NCI-H2029 (cell line): ENCODE measurements around the gene BICD2.

ENCODE experiments used
- DNase-seq: peaks from one replicate; lab custom pipeline; 2025; lab: John Stamatoyannopoulos, UW

Gene BICD2

DNA sequence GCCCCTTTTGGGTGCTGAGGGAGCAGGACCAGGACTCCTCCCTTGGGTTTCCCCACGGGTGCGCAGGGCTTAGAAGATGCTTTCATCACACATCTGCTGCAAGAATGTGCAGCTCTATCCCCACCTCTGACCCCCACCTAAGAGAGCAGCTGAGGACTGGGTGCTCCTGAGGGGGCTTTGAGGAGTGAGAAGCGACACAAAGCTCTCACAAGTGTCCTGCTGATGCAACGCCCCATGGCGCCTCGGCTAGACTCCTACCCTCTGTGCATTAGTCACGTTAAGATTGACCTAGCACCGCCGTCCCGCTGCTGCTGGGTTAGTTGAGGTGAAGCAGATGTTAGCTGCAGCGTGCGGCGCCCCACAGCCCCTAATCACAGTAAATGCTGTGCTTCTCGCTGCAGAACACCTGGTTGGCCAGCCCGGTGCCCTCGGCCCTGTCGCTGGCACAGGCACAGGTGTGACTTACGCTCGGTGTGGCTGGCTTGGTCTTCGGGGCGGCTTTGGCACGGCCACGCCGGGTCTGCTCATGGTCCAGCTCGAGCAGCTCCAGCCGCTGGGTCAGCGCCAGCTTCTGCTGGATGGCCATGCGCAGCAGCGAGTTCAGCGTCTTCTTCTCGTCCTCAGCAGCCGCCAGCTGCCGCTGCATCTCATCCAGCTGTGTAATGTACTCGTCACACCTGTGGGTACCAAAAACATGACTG is 49.7 kb downstream of the BICD2 start:
- DNase-seq = no peak

DNA sequence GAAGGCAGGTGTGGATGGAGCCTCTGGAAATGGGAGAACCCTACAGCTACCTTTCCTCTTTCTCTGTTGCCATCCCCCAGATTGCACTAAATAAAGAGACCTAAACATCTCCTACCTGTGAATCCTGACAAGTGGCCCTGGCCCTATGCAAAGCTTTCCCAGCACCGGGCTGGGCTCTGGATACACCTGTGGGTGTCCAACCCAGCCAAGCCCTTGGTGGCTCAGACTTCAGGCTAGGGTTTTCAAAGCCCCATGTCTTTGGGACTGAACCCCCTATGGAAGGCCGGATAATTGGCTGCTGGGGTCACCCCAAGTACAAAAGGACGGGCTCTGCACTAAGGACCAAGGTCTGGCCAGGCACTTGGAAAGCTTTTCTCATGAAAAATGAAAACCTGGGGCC is 50.6 kb downstream of the BICD2 start:
- DNase-seq = no peak

DNA sequence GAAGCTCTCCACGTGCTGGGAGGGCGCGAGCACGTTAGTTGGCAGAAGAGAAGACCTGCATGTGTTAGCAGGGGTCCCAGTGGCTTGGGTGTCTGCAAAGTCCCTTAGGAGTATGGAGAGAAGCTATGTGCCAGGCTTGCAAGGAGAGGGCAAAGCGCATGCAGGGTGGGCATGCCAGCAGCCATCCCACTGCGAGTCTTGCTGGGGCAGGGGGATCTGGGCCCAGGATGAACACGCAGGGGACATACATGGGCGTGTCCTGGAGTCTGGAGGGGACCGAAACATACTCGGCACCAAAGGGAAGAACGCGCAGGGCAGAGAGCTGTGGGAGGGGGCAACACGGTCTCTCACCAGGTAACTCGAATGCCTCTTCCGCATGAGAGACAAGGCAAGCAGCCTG is 51.1 kb downstream of the BICD2 start:
- DNase-seq = no peak

DNA sequence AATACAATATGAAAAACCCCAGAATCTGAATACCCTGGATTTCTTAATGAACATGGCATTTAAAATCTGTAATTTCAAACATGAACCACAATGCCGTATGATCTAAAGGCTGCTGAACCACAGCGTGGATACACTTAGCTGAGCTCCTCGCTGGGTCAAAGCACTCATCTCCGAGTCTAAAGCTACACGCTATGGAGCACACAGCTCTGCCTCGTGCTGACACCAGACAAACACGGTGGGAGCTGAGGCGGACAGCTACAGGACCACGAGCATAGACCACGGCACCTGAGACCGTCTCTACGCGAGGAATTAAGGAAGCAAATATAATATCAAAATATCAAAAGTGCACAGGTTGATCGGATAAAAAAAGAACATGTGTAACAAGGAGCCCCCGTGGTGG is 51.9 kb downstream of the BICD2 start:
- no peak for DNase-seq

DNA sequence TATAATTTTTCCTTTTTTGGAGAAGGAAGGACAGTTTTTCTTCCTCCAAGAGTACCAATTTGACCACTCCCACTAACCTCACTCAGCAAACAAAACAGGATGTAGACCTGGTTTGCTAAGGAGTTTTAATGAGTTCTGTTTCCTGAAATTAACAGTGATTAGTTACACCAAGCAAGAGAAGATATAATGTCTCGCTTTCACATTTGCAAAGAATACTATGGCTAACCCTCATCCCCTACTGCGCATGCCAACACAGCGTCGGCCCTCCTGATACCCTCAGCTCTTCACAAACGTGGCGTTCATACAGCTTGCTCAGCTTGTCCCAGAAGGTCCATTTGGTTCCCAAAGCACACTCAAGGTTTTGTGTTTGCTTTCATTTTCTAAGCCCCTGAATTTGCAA is 52.8 kb downstream of the BICD2 start:
- DNase-seq = no peak

DNA sequence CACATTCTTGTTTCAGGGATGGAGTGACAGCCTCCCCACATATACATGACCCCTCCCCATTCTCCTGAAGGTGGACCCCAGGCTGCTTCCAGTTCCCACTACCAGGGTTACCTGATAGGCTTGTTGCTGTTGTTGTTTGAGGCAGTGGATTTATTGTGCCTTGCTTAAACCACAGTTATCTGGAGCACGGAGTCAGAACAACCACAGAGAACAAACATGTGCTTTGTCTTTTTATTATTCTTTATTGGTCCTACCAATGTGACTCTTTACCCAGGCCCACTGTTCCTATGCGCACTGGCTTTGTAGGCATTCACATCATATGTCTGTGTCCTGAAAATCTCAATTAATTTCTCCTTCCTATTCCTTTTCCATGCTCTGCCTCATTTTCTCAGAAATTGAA is 53.5 kb downstream of the BICD2 start:
- no peak for DNase-seq

DNA sequence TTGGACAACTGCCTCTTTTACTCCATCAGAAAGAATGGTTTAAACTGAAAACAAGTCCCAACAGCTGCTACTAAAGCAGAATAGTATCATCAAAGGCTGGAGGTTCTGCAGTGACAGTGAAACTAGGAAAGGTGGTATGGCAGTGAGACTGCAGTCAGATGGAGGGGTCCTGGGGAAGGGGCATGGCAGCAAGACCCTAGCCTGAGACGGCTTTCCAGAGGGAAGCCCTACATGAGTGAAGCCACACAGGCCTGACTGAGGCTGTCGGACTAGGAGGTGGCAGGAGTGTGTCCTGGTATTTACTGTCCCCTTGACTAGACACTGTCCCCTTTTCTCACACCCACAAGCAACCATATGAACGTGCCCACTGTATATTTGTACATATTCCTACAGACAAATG is 54.3 kb downstream of the BICD2 start:
- no peak for DNase-seq

DNA sequence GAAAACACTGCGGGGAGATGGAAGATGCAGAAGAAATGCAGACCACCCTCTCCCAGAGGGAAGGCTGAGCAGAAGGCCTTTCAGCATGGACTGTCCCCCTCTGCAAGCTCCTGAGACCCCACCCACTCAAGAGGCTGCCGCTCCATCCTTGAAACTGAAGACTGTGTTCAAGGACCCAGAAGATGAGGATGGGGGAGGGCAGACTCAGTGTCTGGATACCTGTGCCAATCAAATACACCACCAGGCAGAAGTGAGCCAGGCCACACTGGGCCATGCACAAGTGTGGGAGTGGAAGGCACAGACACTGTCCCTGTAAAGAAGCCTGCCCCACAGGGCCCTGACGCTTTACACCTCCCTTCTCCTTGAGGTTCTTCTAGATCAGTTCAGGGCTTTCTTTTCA is 54.7 kb downstream of the BICD2 start:
- no peak for DNase-seq

DNA sequence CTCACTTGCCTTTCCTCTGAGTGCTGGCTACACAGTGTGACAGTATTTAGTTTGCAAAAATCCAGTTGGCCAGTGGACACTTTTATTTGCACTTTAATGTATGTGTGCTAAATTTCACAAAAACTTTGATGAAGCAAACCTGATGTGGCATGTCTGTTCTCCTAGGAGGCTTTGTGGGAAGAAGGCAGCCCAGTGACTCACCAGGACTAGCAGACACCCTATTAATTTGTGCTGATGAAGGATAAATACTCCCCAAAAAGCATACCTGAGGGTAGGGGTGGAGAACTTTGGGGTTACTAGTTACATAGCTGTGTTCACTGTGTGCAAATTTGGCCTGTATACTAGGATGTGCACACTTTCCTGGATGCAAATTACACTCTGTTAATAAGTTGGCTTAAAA is 55.4 kb downstream of the BICD2 start:
- no peak for DNase-seq

DNA sequence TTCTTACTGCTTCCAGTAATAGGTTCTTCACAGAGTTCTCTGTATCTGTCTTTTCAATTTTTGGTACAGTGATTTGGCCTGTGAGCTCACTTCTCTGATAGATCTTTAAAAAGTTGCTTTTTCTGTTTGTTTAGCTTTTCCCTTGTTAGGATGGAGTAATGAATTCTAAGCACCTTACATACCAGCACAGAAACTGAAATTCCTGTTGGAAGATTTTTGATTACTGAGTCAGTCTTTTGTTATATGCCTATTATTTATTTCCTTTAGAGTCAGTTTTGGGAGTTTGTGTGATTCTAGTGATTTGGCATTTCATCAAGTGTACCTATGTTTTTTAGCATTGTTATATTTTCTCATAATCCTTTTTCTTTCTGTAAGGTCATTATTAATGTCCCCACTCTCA is 57.1 kb downstream of the BICD2 start:
- DNase-seq = no peak

DNA sequence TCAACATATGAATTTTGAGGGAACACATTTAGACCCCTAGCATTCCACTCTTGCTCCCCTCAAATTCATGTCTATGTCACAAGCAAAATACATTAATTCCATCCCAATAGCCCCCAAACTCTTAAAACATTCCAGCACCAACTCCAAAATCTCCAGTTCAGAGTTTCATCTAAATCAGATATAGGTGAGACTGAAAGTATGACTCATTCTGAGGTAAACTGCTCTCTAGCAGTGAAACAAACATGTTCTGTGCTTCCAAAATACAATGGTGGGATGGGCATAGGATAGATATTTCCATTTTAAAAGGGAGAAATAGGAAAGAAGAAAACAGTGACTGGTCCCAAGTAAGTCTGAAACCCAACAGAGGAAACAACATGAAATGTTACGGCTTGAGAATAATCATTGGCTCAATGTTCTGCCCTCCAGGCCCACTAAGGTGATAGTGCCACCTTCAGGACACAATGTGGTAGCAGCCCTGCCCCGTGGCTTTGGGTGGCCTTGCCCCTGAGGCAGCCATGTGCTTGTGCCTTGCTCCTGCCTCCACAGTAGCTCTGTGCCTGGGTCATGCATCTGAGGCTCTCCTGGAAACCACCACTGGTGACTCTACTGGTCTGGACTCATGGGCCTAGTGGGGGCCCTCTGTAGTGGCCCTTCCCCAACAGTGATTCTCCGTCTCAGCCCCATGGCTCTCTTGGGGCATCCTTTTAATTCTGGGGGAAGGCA is 58.3 kb downstream of the BICD2 start:
- peak; percentile 6 for DNase-seq

DNA sequence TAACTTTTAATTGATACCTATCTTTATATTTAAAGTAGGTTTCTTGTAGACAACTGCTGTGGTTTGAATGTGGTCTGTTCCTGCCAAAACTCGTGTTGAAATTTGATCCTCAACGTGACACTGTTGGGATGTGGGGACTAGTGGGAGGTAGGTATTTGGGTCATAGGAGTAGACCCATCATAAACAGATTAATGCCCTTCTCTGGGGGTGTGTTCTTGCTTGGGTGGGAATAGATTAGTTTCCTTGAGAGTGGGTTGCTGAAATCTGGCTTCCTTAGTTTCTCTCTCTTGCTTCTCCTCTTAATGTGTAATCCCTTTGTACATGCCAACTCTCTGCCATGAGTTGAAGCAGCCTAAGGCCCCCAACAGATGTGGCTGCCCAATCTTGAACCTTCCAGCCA is 60.1 kb downstream of the BICD2 start:
- no peak for DNase-seq

DNA sequence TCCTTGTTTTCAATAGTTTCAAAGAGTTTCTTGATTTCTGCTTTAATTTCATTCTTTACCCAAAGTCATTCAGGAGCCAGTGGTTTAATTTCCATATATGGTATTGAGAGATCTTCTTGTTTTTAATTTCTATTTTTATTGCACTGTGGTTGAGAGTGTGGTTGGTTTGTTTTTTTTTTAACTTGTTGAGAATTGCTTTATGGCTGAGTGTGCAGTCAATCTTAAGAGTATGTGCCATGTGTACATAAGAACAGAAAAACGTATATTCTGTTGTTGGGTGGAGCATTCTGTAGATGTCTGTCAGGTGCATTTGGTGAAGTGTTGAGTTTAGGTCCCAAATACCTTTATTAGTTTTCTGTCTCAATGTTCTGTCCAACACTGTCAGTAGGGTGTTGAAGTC is 68.0 kb downstream of the BICD2 start:
- DNase-seq = no peak

DNA sequence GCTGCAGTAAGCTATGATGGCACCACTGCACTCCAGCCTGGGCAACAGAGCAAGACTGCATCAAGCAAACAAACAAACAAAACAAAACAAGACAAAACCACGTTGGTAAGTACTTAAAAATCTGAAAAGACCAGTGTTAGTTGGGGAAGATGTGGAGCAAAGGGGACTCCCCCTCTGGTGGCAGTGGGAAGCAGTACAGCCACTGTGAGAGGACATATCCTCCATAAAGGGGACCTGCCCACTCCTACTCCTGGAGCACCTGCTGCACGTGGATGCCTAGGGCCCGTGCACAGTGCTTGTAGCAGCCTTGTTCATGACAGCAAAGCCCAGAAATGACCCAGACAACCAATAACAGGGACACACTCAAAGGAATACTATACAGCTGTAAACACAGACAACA is 77.7 kb downstream of the BICD2 start:
- DNase-seq = no peak

DNA sequence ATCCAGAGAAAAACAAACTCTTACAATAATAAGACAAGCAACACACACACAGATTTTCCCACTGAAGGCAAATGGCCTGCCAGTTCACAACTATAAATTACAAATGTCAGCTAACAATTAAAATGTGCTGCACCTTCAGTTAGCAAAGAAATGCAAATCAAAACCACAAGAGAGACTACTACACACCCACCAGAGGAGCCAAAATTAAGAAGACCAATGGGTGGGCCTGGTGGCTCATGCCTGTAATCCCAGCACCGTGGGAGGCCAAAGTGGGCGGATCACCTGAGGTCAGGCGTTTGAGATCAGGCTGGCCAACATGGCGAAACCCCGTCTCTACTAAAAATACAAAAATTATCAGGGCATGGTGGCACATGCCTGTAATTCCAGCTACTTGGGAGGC is 79.6 kb downstream of the BICD2 start:
- DNase-seq = no peak

DNA sequence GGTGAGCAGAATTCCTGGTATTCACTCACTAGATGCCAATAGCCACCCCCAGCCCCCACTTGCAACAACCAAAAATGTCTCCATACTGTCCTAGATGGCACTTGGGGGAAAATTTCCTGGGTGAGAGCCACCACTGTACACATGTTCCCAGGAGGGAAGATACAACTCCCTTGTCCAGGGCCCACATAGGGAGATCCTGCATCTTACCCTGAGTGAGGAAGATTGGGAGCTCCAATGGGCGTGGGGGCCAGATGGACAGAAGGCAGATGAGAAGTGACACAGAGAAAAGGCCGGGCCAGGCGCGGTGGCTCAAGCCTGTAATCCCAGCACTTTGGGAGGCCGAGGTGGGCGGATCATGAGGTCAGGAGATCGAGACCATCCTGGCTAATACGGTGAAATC is 82.4 kb downstream of the BICD2 start:
- DNase-seq = no peak

DNA sequence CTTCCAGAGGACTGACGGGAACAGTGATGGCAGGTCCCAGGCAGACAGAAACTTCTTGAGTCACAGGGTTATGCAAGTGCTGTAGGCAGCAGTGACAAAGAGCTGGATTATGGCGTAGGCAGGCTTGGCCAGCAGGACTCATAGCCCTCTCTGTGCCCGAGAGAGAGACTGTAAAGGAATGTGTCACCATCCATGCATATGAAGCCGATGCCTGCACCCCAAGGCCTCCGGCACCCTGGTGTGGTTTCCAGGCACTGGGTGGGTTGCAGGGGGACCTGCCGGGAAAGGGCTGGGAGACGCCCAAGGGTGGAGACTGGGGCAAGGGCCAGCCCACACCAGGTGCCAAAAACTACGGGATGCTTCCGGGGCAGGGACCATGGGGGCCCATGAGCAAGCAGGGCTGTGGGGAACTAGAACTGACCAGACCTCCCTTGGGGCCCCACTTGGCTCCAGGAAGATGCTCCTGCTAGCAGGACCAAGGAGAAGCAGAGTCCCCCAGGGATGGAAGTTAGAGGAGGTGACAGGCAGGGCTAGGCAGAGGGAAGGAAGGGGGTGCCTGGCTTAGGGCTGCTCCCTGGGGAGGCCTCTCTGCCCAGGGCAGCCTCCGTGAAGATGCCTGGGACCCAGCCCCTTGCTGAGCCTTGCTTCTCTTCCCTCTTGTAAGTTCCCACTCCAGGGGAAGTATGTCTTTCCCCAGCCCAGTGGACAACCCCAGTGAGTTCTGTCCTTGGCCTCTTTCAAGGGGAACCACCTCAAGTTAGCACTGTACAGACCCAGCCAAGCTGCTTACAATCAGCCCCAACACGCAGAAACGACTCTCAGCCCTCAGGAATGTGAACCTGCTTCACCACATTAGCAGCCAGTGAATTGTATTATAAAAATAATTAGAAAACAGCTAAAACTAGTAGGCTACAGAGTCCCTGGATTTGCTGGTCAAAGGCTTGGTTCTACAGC is 84.2 kb downstream of the BICD2 start:
- DNase-seq = no peak

DNA sequence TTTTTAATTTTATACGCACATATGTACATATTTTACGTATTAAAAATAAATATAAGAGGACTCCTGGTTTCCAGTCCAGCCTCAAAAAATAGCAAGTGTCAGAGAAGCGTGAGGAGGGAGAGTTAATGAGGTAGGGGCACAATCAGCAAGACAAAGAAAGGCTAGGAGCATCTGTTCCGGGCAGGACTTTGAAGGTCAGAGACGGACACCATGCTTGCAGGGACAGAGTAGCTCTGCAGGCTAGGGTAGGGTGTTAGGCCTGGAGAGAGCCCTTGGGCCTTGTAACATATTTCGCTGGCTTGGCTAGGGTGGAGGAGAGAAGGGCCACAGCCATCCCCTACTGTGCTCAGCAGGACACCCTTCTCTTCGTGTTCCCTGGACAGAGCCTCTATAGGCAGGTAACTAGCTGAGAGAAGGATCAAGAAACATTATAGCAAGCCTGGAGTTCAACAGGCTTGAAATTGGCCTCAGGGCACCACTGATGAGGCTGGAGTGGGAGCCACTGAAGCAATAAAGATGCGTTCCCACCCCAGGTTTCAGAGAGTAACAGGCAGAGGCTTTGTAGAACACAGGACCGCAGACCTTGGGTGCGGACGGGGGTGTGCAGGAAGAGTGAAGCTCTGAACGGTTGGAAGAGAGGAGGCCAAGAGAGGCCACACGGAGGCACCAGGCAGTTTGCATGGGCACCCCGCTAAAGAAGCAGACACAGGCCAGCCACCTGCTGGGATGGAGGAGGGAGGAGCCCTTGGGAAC is 85.0 kb downstream of the BICD2 start:
- no peak for DNase-seq

DNA sequence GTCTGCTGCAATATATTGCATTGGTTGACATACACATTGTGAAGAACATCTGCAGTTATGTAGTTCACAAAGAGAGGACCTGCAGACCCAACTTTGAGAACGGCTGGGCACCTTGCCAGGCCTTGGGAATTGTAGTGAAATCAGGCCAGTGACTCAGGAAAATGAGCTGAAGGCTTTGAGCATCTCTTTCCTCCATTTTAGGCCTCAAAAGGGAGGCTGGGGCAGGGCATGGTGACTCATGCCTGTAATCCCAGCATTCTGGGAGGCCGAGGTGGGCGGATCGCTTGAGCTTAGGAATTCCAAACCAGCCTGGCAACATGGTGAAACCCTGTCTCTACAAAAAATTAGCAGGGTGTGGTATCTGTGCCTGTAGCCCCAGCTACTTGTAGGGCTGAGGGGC is 93.3 kb downstream of the BICD2 start:
- no peak for DNase-seq

DNA sequence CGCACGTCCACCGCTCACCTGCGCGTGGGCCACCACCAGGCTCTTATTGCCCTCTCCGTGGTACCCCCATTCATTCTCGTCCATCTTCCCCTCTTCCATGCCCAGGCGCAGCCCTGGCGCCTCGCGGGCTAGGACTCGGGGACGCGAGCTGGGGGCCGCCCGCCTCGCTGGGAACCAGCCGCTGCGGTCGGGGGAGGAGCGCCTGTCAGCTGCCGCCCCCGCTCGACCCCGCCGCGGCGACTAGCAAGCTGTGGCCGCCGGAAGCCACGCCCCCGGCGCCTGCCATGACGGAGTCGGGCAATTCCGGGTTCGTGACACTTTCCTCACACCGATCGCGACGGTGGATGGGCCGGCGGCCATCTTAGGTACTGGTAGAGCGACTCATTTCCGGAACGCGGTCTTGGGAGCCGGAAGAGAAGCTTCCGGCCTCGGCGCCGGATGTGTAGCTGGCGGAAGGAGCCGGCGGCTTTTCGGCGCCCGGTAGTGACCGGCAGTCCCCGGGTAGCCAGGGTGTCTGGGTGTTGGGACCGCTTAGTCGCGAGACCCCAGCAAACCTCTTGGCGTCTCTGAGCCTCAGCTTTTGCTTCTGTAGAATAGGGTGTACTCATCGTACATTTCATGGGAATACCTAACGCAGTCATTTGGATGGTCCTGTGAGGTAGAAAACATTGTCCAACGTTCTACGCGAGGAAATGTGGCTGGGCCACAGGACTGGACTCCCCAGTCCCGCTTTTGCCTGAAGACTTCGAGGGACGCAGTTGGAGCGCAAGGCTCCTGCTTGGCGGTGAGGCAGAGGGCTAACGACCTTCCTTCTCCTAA is 94.5 kb downstream of the BICD2 start, which contains the start of gene IPPK:
TSS of gene IPPK (minus strand) at position 242 of the 819 bp plus-strand sequence. CDS start at position 99, 143 bp downstream.
- DNase-seq = peak; percentile 99

DNA sequence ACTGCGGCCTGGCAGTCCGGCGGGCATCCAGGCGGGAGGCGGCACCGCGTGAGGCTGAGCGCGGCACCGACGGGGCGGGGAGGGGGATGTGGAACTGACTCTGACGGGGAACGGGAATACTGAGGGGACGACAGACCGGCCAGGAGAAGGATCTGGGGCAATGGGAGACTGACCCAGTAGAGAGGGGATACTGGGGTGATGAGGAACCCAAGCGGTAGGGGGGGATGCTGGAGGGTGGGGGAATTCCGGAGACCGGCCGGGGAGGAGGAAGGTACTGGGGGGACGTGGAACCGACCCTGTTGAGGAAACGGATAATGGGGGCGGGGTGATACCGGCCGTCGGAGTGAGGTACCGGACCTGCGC is 95.1 kb downstream of the BICD2 start:
- no peak for DNase-seq
